AG04449 (cell line): ENCODE results near the gene PI4K2A.

Experiments used
- CTCF ChIA-PET: fragments of 350-600 bp; formaldehyde crosslinking; extraction: SDS; loops from one replicate; lab custom pipeline; 2021; ENCODE audit warnings: antibody characterized with exemption; lab: Yijun Ruan, JAX
- POLR2A ChIA-PET: fragments of 400-600, 350-600 bp; formaldehyde crosslinking; extraction: SDS; loops from one replicate; lab custom pipeline; 2020; ENCODE audit warnings: antibody characterized with exemption, inconsistent platforms; lab: Yijun Ruan, JAX
- DNase-seq: peaks from one replicate; pipeline ENCODE4 v3.0.0-alpha.2; 2010; ENCODE audit warnings: low read depth, low spot score
- H3K4me3 ChIP-seq: 2 replicates; pipeline ENCODE4 v1.5.1; 2011; ENCODE audit warnings: low read depth, mild to moderate bottlenecking, control low read depth, low read length
- TF ChIP-seq, protein P1 (sequence below): IDR thresholded peaks from one replicate; pipeline ENCODE4 v1.5.1; 2011; ENCODE audit warnings: mild to moderate bottlenecking, moderate library complexity, low read length, control low read depth, inconsistent platforms; ENCODE audit not compliant: insufficient read depth; ENCODE audit errors: missing control alignments

The PI4K2A gene

DNA sequence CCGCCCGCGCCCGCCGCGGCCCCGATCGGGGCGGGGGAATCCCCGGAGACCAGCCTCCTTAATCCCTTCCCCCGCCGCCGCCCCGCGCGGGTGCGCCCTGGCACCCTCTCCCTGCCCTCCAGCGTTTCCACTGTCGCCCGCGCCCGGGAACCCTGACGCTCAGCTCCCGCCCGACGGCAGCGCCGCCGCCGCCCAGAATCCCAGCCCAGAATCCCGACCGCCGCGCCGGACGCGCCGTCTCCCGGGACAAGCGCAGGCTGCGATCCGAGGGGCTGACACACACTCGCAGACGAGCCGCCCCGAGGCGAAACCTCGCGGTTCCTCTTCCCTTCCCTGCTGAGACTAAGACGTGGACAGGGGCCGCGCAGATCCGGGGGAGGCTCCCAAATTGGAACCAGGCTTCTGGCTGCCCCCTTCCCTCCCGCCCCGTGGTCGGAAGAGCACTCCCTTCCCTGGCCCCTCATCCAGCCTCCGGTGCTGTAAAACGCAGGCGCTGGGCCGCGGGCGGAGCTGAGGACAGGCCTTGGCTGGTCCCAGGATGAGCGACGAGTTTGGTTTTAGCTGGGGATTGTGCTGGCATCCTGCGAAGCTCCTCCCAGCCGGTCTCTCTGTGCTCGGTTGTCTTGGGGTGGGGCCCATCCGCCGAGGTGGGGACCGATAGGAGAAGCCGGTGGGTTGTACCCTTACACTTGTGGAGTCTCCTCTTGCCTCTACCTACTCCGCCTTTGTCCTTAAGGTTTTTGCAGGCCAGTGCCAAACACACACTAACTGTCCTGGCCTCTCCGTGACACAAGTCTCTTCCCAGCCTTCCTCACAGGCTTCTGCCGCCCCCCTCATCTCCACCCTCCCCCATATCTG, 74.2 kb downstream of the PI4K2A start:
- no peak for DNase-seq

DNA sequence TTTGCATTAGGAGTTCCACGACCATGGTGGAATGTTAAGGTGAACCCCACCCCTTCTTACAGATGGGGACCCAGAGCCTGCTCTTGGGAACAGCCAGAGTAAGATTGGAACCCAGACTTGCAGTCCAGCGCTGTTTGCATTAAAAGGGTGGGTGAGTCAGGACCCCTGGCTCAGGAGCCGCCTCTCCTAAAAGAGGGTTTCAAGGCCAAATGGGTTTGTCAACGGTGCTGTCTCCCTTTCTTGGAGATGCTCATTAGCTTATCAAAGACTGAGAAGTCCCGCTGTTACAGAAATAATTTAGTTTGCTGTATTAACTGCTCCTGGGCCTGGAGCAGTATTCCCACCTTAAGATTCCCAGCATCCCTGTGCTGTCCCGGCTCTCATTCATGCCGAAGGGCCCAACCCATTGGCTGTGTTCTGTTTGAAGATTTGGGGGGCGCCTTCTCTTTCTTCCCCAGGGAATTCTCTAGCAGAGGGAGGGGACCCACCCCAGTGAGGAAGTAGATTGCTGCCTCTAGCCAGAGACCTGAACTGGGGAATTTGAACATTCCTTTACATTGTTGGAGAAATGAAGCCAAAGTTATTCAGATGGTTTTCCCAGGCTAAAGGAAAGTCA, 74.9 kb downstream of the PI4K2A start:
- TF ChIP-seq, protein P1, sequence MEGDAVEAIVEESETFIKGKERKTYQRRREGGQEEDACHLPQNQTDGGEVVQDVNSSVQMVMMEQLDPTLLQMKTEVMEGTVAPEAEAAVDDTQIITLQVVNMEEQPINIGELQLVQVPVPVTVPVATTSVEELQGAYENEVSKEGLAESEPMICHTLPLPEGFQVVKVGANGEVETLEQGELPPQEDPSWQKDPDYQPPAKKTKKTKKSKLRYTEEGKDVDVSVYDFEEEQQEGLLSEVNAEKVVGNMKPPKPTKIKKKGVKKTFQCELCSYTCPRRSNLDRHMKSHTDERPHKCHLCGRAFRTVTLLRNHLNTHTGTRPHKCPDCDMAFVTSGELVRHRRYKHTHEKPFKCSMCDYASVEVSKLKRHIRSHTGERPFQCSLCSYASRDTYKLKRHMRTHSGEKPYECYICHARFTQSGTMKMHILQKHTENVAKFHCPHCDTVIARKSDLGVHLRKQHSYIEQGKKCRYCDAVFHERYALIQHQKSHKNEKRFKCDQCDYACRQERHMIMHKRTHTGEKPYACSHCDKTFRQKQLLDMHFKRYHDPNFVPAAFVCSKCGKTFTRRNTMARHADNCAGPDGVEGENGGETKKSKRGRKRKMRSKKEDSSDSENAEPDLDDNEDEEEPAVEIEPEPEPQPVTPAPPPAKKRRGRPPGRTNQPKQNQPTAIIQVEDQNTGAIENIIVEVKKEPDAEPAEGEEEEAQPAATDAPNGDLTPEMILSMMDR, result no peak
- ChIA-PET POLR2A (interaction anchor here (0.5 to 3.6 kb wide), 4 partner anchors 10 to 1696 kb away, joined by 3 to 46 read pairs (median 21); partner anchors contain the start of gene AVPI1), CTCF (interaction anchor here (1.3 to 21.1 kb wide), 6 partner anchors 10 to 143 kb away, joined by 4 to 664 read pairs (median 80); partner anchors contain the start of genes ANKRD2, AVPI1 and ZFYVE27)
- H3K4me3 ChIP-seq, result peak overlapping the region; percentile 69
- no peak for DNase-seq

More for the DNA sequence above, 74.2 kb downstream of the PI4K2A start:
- POLR2A ChIA-PET, result interaction anchor here (0.5 to 3.6 kb wide), 4 partner anchors 11 to 1695 kb away, joined by 3 to 46 read pairs (median 23); partner anchors contain the start of genes AVPI1 and ZFYVE27
- TF ChIP-seq, protein P1, result no peak
- H3K4me3 ChIP-seq, result peak overlapping the region; percentile 69
- CTCF ChIA-PET, result interaction anchor here (0.6 to 21.1 kb wide), 8 partner anchors 10 to 142 kb away, joined by 3 to 664 read pairs (median 80); partner anchors contain the start of genes ANKRD2, AVPI1 and ZFYVE27

DNA sequence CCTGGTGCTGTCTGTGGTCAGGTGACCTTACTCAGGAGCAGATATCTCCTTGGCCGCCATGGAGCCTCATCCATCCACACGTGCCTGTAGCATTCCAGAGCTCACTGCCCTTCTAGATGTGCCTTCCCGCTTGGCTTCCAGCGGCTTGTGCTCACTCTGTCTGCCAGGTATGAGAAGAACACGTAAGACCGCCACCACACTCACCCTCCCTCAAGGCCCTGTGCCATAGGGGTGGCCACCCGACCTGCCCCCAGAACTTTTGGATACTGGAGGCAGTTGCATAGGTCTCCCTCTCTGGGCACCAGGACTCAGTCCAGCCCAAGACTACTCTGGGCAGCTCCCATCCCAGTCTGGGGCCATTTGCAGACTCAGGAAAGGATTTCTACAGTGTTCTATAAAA, 77.2 kb downstream of the PI4K2A start:
- ChIA-PET CTCF (interaction anchor here (0.9 to 21.1 kb wide), 7 partner anchors 8 to 46 kb away, joined by 4 to 664 read pairs (median 37); partner anchors contain the start of genes AVPI1 and ZFYVE27), POLR2A (interaction anchor here (1.4 kb wide), 1 partner anchor 34 kb away, joined by 3 read pairs; no protein-coding TSS in a partner anchor)
- TF ChIP-seq, protein P1, result no peak
- no peak for DNase-seq
- H3K4me3 ChIP-seq, result no peak overlapping the region

DNA sequence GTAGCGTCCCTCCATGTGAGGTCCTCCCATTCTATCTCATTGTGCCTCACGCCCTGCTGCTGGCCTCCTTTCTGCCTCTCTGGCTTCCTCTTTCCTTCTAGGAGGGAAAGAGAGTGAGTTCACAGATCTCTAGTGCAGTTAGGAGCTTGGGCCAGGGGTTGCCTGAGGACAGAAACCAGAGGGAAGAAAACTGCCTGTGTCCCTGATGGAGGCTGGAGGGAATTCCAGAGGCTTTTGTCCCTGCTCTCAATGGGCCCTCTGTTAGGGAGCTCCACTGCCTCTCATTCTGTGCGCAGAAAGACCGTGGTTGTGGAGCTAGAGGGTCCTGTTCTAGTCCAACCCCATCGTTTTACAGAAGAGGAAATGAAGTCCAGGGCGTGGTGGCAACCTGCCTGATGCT, 77.7 kb downstream of the PI4K2A start:
- TF ChIP-seq, protein P1, result no peak
- CTCF ChIA-PET, result interaction anchor here (3.1 to 21.1 kb wide), 5 partner anchors 8 to 34 kb away, joined by 19 to 664 read pairs (median 43); partner anchors contain the start of genes AVPI1 and ZFYVE27
- no peak overlapping the region for H3K4me3 ChIP-seq
- POLR2A ChIA-PET, result interaction anchor here (1.4 kb wide), 1 partner anchor 34 kb away, joined by 3 read pairs; no protein-coding TSS in a partner anchor
- no peak for DNase-seq

DNA sequence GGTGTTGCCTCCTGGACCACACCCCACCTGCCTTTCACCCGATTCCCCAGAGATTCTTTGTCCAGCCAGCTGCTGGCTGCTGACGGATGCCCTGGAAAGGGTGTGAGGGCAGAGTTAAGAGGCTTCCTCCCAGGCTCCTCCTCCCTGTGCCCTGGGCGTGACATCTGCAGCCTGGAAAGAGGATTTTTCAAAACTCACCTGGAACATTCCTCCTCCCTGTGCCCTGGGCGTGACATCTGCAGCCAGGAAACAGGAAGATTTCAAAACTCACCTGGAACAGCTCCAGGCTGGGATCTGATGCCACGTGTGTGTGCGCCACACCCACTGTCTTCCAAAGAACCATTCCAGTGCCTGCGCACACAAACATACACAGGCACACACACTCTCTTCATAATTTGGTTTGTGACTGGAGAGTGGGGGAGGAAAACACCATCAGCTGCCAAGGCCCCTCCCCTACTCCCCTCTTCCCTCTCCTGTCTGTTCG, 78.2 kb downstream of the PI4K2A start:
- POLR2A ChIA-PET, result interaction anchor here (0.6 to 1.4 kb wide), 3 partner anchors 31 to 354 kb away, joined by 3 to 5 read pairs (median 3); partner anchors contain the start of gene AVPI1
- CTCF ChIA-PET, result interaction anchor here (3.1 to 21.1 kb wide), 6 partner anchors 7 to 34 kb away, joined by 19 to 664 read pairs (median 69); partner anchors contain the start of genes AVPI1 and ZFYVE27
- TF ChIP-seq, protein P1, result no peak
- DNase-seq, result no peak
- H3K4me3 ChIP-seq, result no peak overlapping the region
